Superior temporal gyrus (tissue), 1 donor: ENCODE measurements around the gene GLI3.
A peak's percentile ranks its signal among the peaks of the same experiment; 100 is the strongest.

Experiments used
- DNase-seq: peaks from one replicate; pipeline ENCODE4 v3.0.0-alpha.2; 2016; ENCODE audit errors: extremely low spot score

The GLI3 gene

GRCh38 chr7:42236976-42237810 is at the start of gene GLI3:
GLI3 (minus strand) TSS chr7:42237209; CDS start chr7:42223253, 13,956 bp downstream.
- DNase-seq: no peak

DNA sequence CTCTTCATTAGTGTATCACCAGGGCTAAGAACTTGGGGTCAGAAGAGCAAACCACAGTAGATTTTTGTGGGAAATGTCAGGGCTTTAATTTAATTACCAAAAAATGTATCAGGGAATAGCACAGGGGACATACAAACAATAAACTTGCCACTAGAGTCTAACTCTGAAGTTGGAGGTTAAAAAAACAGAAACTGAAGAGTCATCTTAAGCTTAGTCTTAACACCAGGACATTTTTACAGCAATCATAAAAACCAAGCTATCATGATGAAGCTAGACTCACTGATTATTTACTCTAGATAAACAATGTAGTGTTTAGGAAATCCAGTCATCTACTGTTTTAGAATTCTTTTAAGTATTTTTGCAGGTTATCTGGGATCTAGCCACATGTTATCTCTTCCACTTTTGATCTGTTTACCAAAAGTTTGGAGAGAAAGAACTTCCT is 48.4 kb upstream of the GLI3 start:
- DNase-seq: no peak

DNA sequence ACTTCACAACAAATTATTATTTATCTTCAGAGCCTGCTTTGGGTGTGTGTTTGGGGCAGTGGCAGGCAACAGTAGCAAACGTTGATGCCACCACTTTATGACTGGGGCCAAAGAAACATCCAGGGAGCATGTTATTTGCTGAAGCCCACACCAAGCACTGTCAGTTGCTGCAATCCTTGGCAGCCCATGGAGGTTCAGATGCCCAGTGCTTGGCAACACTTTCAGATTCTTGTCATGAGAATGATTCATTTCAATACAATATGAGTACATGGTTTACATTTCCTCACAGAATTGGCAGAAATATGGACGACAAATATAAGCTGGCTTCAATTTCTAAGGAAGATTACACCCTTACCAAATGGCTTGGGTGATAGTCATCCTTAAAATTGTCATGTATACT is 46.5 kb upstream of the GLI3 start:
- peak; percentile 42 for DNase-seq

- no peak for DNase-seq
Observed at GRCh38 chr7:42278344-42278743, 41.3 kb upstream of the GLI3 start.

GRCh38 chr7:42274053-42274452 is 37.0 kb upstream of the GLI3 start:
- no peak for DNase-seq

GRCh38 chr7:42272793-42273665 is 36.0 kb upstream of the GLI3 start:
- no peak for DNase-seq

GRCh38 chr7:42269161-42269560 is 32.2 kb upstream of the GLI3 start:
- DNase-seq: no peak

GRCh38 chr7:42264702-42265101 is 27.7 kb upstream of the GLI3 start:
- DNase-seq: no peak

DNA sequence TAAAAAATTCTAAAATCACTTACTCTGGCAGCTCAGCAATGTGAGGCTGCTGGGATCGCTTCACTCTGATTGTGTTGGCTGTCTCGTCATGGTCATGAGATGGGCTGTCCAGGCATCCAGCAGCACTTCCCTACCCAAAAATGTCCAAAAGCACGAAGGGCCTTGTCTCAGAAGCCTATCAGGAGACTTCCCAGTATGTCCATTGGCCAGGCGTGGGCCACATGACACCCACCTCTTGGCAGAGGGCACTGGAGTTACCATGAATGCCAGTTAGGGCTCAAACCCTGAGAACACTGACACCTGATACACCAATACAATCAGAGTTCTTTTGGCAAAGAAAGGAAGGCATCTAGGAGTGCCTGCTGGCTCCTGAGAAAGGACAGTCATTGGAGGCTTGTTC is 27.0 kb upstream of the GLI3 start:
- no peak for DNase-seq

DNA sequence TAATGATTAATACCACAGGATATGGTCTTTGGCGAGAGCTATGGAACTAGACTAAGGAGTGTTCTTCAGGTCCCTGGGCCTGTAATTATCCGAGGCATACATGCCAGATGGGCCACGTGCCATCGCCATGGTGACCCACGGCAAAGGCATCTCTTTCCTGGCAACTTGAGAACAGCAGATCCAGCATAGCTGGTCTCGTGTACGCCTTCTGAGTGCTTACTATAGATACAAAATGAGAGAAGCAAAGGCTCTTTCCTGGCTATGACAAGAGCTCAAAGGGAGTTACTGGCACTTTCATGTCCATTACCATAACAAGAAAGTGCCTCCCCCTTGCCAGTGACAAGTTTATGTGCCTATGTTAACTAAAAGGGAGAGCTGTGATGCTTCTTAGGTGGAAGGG is 26.0 kb upstream of the GLI3 start:
- DNase-seq: no peak

DNA sequence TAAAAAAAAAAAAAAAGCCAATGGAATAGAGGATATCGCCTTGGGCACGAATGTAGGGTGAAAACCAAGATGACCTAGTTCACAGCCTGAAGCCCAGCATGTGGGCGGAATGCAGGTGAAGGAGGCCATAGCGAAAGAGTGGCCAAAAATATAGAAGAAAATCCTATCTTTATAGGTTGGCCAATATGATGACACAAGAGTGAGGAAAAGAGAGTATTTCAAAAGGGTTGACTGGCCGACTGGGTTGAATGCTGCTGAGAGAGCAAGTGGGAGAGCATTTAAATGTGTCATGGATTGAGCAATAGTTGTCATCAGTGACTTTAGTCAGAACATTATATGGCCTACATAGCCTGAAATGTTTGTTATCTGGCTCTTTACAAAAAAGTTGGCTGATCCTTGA is 17.2 kb upstream of the GLI3 start:
- DNase-seq: no peak

- DNase-seq: no peak
Observed at GRCh38 chr7:42253316-42253715, 16.3 kb upstream of the GLI3 start.

DNA sequence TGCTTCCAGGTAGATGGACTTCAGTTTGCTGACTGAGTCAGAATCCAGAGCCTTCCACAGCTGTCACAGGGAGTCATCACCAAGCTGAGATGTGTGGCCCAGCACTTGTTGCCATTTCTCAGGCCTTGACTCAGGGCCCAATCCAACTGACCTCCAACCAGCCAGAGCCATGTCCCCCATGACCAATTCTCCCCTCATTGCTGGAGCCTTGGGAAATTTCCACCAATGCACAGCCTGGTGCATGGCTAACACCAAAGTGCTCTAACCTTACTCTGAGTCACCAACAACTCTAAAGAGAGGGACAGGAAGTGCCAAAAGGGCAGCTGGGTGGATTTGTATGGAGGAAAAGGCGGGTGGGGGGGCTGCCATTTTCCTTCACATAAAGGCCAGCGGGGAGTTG is 13.4 kb upstream of the GLI3 start:
- DNase-seq: no peak

- DNase-seq: no peak
Observed at GRCh38 chr7:42248579-42248978, 11.6 kb upstream of the GLI3 start.

DNA sequence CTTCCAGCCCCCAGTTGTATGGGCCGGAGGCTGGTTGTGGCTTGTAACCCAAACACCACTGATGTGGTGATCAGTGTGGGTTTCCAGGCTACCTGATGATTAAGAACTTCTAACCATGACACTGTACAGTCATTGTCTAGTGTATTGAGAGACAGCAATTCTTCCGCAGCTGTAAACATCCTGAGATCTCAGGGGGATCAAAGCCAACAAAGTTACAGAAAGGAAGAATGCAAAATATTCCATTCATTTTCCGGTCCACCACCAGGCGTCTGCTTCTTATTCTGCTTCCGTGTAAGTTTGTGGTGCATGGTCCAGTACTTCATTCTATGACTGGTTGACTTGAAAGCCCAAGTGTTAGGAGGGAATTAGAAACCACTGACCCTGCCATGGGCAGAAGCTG is 10.3 kb upstream of the GLI3 start:
- DNase-seq: no peak

GRCh38 chr7:42244828-42245227 is 7.8 kb upstream of the GLI3 start:
- no peak for DNase-seq

DNA sequence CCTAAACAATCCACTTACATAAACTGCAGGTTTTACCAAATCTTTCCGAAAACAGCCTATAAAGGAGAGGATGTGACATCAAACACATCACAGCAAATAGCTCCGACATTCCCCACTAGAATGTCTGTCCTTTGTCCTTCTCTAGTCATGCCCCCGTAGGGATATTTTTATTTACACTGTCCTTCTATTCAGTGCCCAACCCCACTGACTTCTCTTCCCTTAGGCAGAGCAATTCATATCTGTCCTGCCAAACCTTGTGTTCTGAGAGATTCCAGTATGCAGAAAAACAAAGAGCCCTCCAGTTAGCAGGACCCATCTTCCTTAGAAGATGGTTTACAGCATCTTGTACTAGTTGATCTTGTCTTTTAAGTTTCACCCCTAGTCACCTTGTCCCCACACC is 5.4 kb upstream of the GLI3 start:
- DNase-seq: no peak

DNA sequence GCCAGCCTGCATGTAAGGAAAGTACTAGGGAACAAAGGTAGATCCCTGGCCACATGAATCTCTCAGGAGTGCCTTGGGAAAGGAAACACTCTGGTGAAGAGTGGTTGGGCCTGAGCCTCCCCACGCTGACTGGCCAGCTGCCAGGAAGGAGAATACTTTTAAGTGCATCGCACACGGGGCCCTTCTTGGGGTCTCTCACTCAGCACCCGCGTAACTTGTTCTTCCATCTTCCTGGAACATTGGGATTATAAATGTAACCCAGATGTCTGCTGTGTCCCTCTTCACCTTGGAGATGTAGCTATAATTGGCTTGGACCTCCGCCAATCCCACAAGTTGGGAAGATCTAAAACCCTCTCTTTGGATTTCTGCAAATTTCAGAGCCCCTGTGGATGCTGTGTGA is 4.4 kb upstream of the GLI3 start:
- no peak for DNase-seq

GRCh38 chr7:42240416-42240815 is 3.4 kb upstream of the GLI3 start:
- no peak for DNase-seq

GRCh38 chr7:42238709-42239366 is 1.8 kb upstream of the GLI3 start:
- DNase-seq: no peak

DNA sequence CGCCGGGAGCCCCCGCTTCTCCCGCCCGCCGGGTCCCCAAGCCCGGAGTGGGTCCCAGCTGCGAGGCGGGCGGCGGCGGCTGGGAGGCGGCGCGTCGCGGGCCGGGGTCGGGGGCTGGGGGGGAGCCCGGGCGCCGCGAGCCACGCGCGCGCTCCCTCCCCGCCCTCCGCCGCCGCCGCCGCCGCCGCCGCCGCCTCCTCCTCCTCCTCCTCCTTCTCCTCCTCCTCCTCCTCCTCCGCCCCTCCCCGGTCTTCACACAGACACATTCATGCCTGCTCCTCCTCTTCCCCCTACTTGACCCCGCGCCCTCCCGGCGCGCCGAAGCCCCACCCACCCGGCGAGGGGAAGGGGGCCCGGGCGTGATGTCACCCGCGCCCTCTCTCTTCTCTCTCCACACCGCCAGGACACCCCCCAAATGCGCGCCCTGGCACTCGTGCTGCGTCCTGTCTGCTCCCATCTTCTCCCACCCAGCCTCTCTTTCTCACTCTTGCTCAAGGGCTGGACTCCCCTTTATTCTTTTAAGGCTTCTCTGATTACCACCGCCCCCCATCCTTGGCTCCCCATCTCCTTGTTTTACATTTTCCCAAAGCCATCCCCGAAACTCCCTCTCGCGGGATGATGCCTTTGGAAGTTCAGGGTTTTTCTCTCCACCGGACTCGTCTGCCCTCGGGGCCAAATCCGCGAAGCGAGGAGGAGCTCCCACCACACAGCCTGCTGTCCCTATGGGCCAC is 967 bp upstream of the GLI3 start:
- DNase-seq: no peak
